Endothelial cell of umbilical vein (primary cell): ENCODE results near the gene ACMSD.

Experiments used
- POLR2A ChIP-seq: IDR thresholded peaks from 2 replicates; pipeline ENCODE4 v1.6.1; 2012; ENCODE audit warnings: low read depth, mild to moderate bottlenecking, control low read depth, low read length
- POLR2AphosphoS5 ChIP-seq: IDR thresholded peaks from 2 replicates; pipeline ENCODE4 v1.6.1; 2012; ENCODE audit warnings: low read depth, mild to moderate bottlenecking, control low read depth, low read length, moderate library complexity; ENCODE audit not compliant: insufficient read depth
- TF ChIP-seq, protein P1 (sequence below), 2 donors: IDR thresholded peaks; 1 replicate in 1 of 2; 2 replicates in 1 of 2; pipeline ENCODE4 v1.5.1; 2011; ENCODE audit warnings: low read length in 2 of 2, mild to moderate bottlenecking in 2 of 2, moderate library complexity in 2 of 2, control low read depth in 1 of 2, inconsistent platforms in 1 of 2, low read depth in 1 of 2; ENCODE audit not compliant: insufficient read depth in 1 of 2; ENCODE audit errors: extremely low read depth in 1 of 2

DNA sequence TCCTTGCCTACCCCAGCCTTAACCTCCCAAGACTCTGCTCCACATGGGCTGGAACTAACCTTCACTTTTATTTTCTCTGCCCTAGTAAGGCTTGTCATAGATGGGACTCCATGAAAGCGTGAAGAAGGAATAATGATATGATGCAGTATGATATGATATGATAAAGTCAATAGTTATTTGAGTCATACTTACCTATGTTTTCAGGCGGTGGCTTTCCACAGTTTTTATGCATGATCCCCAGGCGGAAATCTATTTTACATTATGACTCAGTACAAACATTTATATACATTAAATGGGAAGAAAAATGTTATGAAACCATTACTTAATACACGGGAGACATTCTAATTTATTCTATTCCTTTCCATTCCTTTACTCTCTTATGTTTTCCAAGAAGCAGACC lies 5.6 kb downstream of the ACMSD start:
- no peak for TF ChIP-seq POLR2A
- TF ChIP-seq, protein P1, sequence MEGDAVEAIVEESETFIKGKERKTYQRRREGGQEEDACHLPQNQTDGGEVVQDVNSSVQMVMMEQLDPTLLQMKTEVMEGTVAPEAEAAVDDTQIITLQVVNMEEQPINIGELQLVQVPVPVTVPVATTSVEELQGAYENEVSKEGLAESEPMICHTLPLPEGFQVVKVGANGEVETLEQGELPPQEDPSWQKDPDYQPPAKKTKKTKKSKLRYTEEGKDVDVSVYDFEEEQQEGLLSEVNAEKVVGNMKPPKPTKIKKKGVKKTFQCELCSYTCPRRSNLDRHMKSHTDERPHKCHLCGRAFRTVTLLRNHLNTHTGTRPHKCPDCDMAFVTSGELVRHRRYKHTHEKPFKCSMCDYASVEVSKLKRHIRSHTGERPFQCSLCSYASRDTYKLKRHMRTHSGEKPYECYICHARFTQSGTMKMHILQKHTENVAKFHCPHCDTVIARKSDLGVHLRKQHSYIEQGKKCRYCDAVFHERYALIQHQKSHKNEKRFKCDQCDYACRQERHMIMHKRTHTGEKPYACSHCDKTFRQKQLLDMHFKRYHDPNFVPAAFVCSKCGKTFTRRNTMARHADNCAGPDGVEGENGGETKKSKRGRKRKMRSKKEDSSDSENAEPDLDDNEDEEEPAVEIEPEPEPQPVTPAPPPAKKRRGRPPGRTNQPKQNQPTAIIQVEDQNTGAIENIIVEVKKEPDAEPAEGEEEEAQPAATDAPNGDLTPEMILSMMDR (IDR thresholded peaks at IDR 0.05; ENCODE audit: extremely low read depth in 1 of 2, insufficient read depth in 1 of 2, low read depth in 1 of 2, low read length in 2 of 2): no peak
- no peak for TF ChIP-seq POLR2AphosphoS5
